Right kidney (tissue), 1 donor: ENCODE measurements around the gene CASKIN1.

Experiments
- DNase-seq: peaks from one replicate; pipeline ENCODE4 v3.0.0-alpha.2; 2016

The CASKIN1 gene

DNA sequence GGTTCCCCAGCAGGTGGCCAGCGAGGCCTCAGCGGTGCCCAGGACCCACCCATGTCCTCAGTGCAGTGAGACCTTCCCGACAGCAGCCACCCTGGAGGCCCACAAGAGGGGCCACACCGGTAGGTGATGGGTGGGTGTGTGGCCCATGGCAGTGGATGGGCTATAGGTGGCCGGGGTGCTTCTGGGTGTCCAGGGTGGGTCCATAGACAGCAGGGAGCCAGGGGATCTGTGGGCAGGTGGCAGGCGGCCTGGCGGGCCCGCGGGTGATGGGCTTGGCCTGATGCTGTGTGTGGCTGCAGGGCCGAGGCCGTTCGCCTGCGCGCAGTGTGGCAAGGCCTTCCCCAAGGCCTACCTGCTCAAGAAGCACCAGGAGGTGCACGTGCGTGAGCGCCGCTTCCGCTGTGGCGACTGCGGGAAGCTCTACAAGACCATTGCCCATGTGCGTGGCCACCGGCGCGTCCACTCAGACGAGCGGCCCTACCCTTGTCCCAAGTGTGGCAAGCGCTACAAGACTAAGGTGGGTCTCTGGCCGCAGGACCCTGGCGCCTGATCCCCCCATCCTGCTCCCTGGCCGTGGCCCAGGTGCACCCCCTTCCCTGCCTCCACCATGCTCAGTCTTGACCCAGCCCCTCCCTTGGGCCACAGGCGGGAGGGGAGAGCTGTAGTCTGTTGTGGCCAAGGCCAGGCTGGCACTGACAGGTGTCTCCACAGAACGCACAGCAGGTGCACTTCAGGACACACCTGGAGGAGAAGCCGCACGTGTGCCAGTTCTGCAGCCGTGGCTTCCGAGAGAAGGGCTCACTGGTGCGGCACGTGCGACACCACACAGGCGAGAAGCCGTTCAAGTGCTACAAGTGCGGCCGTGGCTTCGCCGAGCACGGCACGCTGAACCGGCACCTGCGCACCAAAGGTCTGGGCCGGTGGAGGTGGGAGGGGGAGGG lies 37.7 kb upstream of the CASKIN1 start:
- no peak for DNase-seq

DNA sequence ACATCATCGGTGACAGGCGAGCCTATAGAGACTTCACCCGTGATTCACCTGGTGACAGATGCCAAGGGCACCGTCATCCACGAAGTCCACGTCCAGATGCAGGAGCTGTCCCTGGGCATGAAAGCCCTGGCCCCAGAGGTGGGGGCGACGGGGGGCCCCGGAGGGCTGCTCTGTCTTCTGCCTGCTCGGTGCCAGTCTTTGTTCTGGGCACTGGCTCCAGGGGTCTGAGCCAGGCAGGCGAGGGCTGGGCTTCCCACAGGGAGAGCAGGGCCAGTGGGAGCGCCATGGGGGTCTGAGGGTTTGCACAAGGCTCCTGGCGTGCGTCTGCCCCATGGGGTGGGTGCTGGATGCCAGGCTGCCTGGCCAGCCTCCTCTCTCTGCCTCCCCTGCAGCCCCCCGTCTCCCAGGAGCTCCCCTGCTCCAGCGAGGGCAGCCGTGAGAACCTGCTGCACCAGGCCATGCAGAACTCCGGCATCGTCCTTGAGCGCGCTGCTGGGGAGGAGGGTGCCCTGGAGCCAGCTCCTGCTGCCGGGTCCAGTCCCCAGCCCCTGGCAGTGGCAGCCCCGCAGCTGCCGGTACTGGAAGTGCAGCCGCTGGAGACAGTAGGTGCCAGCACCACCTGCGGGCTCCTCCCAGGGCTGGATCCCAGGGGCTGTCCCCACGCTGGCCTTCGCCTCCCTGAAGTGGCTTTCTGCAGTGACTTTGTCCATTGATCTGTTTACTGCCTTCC lies 36.8 kb upstream of the CASKIN1 start:
- no peak for DNase-seq

DNA sequence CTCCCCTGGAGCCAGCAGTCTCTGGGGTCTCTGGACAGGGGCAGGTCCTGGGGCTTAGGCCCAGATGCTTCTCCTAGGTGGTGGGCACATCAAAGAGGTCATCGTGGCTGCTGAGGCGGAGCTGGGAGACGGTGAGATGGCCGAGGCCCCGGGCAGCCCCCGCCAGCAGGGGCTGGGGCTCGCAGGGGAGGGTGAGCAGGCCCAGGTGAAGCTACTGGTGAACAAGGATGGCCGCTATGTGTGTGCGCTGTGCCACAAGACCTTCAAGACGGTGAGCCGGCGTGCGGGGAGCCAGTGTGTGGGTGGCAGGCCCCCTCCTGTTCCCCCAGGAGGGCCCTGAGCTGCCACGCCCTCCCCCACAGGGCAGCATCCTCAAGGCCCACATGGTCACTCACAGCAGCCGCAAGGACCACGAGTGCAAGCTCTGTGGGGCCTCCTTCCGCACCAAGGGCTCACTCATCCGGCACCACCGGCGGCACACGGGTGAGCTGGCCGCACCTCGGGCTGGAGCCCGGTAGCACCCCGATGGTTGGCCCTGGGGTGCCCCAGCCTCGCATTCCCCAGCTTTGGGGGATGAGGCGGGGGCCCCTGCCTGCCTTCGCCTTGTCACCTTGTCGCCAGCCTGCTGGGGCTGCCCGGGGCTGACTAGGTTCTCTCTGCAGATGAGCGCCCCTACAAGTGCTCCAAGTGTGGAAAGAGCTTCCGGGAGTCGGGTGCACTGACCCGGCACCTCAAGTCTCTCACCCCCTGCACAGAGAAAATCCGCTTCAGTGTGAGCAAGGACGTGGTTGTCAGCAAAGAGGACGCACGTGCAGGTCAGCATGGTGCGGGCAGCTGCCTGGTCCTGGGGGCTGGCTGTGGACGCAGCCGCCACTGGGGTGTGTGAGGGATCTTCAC lies 35.9 kb upstream of the CASKIN1 start:
- DNase-seq: no peak

DNA sequence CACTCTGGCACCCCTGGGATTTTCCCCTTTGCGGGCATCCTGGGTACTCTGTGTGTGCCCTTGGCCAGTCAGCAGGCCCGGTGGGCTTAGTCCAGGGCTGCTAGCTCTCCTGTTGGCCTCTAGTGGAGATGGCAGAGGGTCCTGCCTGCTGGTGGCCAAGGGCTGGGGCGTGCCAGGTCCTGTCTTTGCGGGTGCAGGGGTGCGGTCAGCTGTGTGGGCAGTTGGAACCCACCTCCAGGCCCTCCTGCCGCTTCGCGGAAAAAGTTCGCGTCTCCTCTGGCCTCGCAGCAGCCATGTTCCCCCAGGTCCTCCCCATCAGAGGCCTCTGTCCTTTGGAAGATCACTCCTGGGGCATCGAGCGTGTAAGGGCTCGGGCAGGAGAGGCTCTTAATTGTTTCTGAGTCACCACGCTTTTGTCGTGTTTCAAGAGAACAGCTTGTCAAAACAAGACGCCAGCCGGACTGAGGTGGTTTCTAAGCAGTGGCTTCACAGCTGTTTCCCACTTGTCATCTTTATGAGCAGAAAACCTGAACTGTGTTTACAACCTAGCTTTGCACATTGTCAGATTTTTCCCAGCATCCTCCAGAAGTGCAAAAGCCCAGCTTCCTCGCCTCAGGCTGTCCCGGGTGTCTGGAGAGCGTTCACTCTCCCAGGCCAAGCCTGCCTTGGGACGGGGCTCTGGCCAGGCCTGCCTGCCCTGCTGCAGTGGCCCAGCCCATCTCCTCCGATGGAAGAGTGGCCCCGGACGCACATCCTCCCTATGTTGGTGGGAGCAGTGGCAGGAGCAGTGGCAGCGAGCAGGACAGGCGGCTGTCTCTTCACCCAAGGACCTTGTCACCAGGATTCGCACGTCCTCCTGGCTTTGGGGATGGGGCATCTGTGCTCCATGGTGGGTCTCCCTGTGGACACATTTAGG lies 34.9 kb upstream of the CASKIN1 start:
- DNase-seq: no peak

DNA sequence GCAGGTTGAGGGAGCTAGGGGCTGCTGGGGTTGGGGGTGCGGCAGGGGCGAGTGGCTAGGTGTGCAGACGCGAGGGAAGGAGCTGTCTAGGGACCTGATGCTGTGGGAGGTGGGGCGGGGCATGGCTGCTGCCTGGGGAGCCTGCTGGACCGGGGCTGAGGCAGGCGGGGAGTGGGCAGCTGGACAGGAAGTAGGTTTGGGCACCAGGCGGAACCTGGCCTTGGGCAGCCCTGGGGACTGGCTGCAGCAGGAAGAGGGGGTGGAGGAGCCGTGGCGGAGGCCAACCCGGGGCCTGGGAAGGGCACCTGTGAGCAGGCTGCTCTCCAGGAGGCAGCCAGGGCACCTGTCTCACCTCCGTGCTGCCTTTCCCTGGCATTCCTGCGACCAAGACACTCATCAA lies 34.0 kb upstream of the CASKIN1 start:
- no peak for DNase-seq

DNA sequence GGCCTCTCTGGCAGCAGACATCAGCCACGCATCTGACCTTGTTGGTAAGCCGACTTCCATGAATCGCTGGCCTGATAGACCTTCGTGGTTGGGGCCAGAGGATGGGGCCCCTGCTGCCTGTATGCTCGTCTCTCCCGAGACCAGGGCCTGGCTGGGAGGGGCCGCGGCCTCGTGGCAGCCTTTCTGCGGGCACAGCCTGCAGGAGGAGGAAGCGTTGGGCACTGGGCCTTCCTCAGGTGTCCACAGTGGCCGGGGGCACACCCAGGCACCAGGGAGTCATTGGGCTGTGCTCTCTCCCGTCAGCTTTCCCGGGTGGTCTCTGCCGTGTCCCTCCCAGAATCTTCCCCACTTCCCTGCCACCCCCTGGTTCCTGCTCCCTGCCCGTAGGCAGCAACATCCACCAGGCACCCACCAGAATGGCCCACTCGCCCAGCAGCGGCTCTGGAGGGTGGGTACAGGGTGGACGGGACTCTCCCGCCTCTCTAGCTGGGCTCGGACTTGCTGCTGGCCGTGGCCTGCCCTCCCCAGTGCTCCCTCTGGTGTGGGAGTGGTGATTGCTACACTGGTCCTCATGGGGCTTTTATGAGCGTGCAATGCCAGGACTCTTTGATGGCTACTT lies 33.3 kb upstream of the CASKIN1 start:
- DNase-seq: no peak

DNA sequence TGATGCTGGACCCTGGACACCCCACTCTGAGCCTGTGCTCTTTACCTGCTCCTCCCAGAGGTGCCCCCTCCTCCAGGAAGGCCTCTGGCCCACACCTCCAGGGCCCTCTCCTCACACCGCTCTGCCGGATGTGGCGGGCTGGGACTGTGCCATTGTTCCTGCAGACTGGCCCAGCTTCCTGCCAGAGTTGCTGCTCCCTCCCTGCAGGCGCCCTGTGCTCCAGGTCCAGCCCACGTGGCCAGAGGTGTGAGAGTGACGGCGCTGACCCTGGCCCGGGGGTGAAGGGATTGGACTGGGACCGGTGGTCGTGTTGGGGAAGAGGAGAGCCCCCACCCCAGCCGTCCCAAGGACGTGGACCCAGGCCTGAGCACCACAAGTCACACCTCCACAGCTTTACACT lies 32.7 kb upstream of the CASKIN1 start:
- DNase-seq: no peak

DNA sequence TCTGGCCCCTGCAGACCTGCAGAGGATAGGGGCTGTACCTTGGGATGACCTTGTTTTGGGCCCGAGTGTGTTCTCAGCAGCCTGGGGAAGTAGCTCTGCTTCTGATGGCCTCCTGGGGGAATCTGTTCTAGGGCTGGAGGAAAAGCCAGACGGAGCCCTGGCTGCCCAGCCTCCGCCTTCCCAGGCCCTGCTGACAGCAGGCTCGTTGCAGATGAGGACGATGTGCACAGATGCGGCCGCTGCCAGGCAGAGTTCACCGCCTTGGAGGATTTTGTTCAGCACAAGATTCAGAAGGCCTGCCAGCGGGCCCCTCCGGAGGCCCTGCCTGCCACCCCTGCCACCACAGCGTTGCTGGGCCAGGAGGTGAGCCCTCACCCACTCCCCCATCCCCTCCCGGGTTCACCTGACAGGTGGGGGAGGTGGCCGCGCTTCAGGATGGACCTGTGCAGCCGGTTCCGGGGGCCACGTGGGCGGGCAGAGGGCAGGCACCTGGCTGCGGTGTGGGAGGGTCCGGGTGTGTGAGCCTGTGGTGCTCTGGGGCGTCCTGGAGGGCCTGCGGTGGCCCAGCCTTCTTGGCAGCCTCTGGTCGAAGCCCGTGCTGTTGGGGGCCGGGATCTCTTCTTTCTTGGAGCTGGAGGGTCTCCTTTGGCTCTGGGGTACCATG lies 31.9 kb upstream of the CASKIN1 start:
- DNase-seq: no peak

DNA sequence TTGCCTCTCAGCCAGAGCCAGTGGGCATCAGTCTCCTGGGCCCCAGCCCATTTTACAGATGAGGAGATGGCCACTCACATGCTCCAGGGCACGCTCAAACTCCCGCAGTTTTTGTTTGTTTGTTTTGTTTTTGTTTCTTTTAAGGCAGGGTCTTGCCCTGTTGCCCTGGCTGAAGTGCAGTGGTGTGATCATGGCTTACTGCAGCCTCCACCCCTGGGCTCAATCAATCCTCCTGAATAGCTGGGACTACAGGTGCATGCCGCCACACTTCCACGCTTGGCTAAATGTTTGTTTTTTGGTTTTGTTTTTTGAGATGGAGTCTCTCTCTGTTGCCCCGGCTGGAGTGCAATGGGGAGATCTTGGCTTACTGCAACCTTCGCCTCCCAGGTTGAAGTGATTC lies 30.5 kb upstream of the CASKIN1 start:
- DNase-seq: no peak

DNA sequence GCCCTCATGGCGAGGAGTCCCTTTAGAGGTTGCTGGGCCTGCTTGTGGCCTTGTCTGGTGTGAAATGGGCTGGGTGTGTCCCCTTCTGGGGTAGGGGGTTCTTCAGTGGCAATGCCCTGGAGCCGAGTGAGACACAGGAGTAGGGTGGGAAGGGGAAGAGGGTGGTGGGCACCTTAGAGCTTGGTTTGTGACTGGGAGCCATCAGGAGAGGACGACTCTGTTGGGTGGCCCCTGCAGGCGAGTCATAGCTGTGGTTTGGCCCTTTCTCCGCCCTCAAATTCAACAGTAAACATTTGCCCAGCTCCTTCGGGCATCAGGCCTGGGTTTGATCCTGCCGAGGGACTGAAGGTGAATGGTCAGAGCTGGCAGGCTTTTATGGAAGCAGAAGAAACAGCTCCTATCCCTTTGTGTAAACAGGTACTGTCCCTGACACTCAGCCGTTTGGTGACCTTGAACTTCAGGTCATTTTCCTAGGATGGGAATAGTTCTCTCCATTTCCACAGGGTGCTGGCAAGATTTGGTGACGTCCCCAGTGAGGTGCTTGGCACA lies 29.9 kb upstream of the CASKIN1 start:
- no peak for DNase-seq

DNA sequence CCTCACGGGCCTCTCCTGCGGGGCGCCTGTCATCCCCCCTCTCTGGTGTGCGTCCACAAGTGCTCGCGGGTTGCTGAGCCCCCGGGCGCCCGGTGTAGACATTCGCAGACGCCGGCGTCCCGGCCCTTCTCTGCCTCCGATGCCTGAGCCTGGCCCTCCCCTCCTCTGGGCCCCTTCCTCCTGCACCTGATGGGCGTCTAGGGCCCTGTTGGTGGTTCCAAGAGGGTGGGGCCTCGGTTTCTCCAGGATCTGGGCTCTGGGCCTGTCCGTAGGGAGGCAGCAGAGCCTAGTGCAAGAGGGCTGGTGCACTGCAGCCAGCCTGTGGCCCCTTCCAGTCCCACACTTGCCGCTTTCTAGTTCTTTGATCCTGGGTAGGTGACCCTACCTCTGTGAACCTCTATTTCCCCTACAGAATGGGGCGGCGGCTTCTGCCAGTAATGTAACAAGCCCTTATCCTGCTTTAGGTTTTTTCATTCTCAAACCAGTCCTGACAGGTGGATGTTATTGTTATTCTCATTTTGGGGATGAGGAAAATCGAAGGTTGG lies 27.6 kb upstream of the CASKIN1 start:
- DNase-seq: no peak

DNA sequence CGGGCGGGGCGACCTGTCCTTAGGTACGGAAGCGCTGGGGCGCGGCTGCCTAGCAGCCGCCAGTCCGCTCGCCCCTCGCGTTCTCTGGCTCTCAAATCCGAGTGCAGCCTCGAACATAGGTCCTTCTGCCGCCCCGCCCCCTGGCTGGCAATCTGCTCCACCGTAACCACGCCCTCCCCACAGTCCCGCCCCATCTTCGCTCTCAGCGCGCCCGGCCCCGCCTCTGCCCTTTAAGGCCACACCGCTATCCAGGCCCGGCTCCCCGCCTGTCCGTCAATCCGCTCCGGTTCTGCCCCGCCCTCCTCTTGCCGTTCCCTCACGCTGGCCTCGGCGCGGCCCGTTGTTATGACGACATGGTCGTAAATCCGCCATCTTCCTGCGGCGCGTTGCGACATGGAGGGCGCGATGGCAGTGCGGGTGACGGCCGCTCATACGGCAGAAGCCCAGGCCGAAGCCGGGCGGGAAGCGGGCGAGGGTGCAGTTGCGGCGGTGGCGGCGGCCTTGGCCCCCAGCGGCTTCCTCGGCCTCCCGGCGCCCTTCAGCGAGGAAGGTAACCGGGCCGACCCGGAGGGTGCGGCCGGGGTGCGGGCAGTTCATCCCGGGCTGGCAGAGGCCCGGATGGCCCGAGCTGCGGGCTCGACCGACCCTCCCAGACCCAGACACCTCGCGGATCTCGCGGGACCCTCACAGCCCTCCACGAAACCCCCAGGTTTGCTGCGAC lies 27.0 kb upstream of the CASKIN1 start, which contains the start of gene E4F1:
TSS of gene E4F1 (plus strand) at position 371 of the 721 bp plus-strand sequence. CDS start at position 394, 23 bp downstream.
- DNase-seq: peak; percentile 92

DNA sequence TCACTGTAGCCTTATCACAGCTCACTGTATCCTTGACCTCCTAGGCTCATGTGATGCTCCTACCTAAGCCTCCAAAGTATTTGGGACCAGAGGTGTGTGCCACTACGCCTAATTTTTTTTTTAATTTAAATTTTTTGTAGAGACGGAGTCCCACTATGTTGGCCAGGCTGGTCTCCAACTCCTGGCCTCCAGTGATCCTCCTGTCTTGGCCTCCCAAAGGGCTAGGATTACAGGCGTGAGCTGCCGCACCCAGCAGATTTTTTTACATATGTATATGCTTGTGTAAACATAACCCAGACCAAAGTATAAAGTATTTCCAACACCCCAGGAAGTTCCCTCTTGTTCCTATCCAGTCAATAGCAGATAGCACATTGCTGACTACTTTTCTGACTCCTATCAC lies 19.9 kb upstream of the CASKIN1 start:
- no peak for DNase-seq

DNA sequence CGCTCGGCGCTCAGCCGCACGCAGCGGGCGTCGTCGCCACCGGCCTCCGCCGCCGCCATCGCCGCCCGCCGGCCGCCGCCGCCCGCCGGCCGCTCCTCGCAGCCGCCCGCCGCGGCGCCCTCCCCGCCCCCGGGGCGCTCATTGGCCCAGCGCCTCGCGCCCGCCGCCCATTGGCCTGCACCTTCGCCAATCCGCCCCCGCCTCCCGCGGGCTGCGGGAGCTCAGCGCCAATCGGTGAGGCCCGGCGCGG lies 18.2 kb upstream of the CASKIN1 start, which contains the start of gene PGP:
TSS of gene PGP (minus strand) at position 122 of the 250 bp plus-strand sequence. CDS start at position 59, 63 bp downstream.
- DNase-seq: no peak

DNA sequence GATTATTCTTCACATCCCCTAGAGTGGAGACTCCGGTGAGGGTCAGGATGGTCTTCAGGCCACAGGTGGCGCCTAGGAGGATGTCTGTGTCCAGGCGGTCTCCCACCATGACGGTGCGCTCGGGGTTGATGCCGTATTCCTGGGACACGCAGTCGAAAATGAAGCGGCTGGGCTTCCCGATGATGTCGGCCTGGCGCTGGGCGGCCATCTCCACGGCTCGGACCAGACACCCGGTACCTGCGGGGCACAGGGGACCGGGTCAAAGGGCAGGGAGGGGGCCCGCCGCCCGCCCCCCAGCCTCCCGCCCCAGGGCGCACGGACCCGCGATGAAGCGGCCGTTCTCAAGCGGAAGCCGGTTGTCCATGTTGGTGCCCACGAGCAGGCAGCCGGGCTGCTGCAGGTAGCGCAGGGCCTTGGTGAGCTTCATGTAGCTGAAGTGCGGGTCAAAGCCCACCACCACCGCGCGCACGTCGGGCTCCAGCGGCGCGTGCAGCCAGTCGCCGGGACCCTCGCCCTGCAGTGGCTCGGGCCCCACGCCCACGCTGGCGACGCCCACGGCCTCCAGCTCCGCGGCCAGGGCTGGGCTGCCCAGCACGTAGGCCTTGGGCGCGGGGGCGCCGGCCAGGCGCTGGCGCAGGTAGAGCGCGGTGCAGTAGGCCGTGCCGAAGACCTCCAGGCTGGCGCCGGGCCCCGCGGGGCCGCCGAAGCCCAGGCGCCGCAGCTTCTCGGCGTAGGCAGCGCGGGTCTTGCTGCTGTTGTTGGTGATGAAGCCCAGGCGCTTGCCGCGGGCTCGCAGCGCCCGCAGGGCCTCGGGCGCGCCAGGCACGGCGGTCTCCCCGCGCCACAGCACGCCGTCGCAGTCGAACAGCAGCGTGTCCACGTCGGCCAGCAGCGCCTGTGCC lies 17.7 kb upstream of the CASKIN1 start:
- peak; percentile 72 for DNase-seq

DNA sequence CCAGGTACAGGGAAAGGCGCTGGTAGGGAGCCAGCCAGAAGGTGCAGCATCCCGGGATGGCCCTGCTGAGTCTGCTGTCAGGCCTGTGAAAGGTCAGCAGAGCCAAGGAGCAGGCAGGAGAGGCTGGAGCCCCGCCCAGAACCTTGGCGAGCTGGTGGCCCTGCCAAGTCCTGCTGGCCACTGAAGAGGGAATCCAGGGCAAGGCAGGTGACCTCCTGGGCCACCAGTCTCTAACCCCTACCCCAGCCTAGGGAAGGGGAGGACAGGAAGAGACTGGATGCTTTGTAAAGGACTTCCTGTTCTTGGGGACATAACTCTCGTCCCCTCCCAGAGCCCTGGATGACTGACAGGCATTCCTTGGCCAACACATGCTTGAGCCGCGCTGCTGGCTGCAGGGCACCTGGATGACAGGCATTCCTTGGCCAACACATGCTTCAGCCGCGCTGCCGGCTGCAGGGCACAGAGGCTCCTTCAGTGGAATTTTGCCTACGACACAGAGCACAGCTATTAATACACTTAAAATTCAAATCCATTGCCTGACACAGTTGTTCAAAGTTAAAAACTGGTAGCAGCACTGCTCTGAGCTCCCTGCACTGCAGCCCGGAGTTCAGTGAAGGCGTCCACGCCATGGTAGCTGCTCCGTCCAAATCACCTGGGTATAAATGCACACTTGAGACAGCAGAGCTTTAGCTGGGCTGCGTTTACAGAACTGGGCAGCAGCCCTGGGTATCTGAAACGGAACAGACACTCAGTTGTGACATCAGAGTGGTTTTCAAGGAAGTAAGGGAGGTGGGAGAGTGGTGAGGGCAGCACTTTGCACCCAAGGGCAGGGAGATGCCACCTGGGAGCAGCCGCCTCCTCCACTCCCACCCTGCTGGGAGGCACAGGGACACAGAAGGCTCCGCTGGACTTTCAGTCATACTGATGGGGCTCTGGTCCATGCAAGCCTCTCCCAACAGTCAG lies 16.2 kb upstream of the CASKIN1 start:
- DNase-seq: no peak

DNA sequence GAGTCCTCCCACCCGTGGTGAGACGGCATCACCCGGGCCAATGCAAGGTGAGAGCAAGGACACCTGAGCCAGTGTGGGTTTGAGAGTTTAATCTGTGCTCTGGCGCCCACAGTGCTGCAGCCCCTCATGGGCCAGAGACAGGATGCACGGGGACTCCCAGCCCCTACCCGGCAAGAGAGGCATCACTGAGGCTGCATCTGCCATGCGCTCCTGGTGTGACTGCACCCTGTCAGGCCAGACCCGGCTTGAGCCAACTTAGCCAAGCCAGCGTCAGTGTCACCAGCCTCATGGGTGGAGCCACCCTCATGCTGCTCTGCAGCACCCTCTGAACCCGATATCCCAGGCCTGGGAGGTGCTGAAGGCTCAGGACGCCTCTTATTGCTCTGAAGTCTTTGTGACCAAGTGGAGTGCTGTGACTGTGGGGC lies 15.5 kb upstream of the CASKIN1 start:
- DNase-seq: no peak
